Measurements from ENCODE around the gene TIMM44.

DNA sequence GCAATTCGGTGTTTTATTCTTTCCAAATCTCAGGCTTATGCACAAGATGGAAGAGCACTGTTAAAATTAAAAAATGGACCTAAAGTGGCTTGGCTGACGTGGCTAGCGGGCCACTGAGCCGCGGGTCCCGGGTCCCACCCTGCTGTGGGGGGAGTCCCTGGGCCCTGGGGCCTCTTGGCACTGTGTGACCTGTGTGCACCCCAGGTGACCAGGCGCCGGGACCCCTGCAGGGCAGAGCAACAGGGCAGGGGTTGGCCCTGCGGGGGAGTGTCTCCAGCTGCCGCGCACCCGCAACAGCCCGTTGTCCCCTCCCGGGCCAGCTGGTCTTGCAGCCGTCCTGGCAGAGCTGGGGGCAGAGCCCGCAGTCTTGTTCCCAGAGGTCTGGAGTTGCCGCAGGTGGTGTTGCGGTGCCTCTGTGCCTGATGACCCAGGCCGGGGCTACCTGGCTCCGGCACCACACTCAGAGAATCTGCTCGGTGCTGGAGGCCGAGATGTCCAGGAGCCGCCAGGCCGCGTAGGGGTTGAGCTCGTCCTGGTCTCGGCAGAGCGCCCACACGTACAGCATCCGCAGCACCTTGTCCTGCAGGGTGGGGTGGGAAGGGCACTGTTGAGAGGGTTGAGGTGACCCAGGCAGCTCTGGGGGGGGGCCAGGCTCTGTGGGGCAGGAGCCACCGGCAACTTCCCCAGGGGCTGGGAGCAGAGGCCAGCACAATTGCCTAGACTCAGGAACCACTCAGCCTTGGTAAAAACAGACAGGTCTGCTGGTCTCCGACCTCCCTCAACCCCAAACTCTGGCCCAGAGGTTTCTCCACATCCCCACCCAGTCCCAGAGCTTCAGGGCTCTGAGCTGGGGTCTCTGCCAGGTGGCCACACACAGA lies 16.5 kb downstream of the TIMM44 start:
- TF ChIP-seq, protein P1, sequence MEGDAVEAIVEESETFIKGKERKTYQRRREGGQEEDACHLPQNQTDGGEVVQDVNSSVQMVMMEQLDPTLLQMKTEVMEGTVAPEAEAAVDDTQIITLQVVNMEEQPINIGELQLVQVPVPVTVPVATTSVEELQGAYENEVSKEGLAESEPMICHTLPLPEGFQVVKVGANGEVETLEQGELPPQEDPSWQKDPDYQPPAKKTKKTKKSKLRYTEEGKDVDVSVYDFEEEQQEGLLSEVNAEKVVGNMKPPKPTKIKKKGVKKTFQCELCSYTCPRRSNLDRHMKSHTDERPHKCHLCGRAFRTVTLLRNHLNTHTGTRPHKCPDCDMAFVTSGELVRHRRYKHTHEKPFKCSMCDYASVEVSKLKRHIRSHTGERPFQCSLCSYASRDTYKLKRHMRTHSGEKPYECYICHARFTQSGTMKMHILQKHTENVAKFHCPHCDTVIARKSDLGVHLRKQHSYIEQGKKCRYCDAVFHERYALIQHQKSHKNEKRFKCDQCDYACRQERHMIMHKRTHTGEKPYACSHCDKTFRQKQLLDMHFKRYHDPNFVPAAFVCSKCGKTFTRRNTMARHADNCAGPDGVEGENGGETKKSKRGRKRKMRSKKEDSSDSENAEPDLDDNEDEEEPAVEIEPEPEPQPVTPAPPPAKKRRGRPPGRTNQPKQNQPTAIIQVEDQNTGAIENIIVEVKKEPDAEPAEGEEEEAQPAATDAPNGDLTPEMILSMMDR (IDR thresholded peaks at IDR 0.05; ENCODE audit: low read depth, low read length) = no peak
- TF ChIP-seq POLR2A (IDR thresholded peaks at IDR 0.05; ENCODE audit: extremely low read depth, insufficient read length) (no peak), MYC (IDR thresholded peaks at IDR 0.05; ENCODE audit: low read depth, low read length) (no peak; the same call in 1 of the 2 replicates)
- TF ChIP-seq, protein P2, sequence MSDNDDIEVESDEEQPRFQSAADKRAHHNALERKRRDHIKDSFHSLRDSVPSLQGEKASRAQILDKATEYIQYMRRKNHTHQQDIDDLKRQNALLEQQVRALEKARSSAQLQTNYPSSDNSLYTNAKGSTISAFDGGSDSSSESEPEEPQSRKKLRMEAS (IDR thresholded peaks at IDR 0.05; ENCODE audit: low read depth, low read length) = no peak
